CD14-positive monocyte (primary cell): ENCODE results near the gene SDHAF1. TPM values are rescaled to one million over a fixed set of nuclear protein-coding genes. Genes with fewer than 3 reads are reported as not detected.

ENCODE experiments used
- DNase-seq, 3 donors: peaks; one replicate each; pipeline ENCODE4 v3.0.0-alpha.2; 2011 to 2022
- H2AFZ ChIP-seq: 2 replicates; pipeline ENCODE4 v1.6.0; 2012; ENCODE audit warnings: mild to moderate bottlenecking, low read depth, low read length, inconsistent platforms; ENCODE audit not compliant: insufficient read depth, poor library complexity, severe bottlenecking
- H3K27ac ChIP-seq, 2 donors: 1 replicate in 1 of 2; 2 replicates in 1 of 2; pipeline ENCODE4 v1.5.1; 2012 to 2013; ENCODE audit warnings: low read length in 2 of 2, control low read depth in 1 of 2, inconsistent platforms in 1 of 2, low read depth in 1 of 2, mild to moderate bottlenecking in 1 of 2
- H3K27me3 ChIP-seq, 2 donors: one replicate each; pipeline versions ENCODE4 v1.6.0 to v1.6.1; 2011 to 2013; ENCODE audit warnings: low read length in 2 of 2; ENCODE audit not compliant: control insufficient read depth in 2 of 2, insufficient read depth in 2 of 2
- H3K36me3 ChIP-seq, 2 donors: replicated peaks in 1 of 2; 1 replicate in 1 of 2; 2 replicates in 1 of 2; pipeline versions ENCODE4 v1.5.1 to v1.6.1; 2012 to 2013; ENCODE audit warnings: low read length in 2 of 2, control low read depth in 1 of 2, inconsistent platforms in 1 of 2, mild to moderate bottlenecking in 1 of 2; ENCODE audit not compliant: insufficient read depth in 2 of 2, control insufficient read depth in 1 of 2
- H3K4me1 ChIP-seq, 2 donors: 1 replicate in 1 of 2; 2 replicates in 1 of 2; pipeline versions ENCODE4 v1.5.1 to v1.6.1; 2012 to 2013; ENCODE audit warnings: low read length in 2 of 2, control low read depth in 1 of 2, inconsistent platforms in 1 of 2, mild to moderate bottlenecking in 1 of 2, moderate library complexity in 1 of 2; ENCODE audit not compliant: insufficient read depth in 2 of 2, control insufficient read depth in 1 of 2
- H3K4me2 ChIP-seq: replicated peaks from 2 replicates; pipeline ENCODE3; 2012; ENCODE audit warnings: low read length, moderate library complexity, mild to moderate bottlenecking; ENCODE audit not compliant: poor library complexity, severe bottlenecking; ENCODE audit errors: extremely low read depth
- H3K4me3 ChIP-seq, 3 experiments: fragments of 200-600 bp in 1 of 3; sonication (generic) in 1 of 3; replicated peaks in 1 of 3; 1 replicate in 2 of 3; 2 replicates in 1 of 3; pipeline ENCODE4 v1.5.1; 2011 to 2013; ENCODE audit warnings: low read length in 3 of 3, mild to moderate bottlenecking in 3 of 3, control low read depth in 2 of 3, low read depth in 2 of 3, inconsistent platforms in 1 of 3, moderate library complexity in 1 of 3
- H3K79me2 ChIP-seq: 2 replicates; pipeline ENCODE4 v1.6.0; 2012; ENCODE audit warnings: mild to moderate bottlenecking, control low read depth, inconsistent platforms, low read length, moderate library complexity; ENCODE audit not compliant: insufficient read depth
- H3K9ac ChIP-seq: 2 replicates; pipeline ENCODE4 v1.6.0; 2017; ENCODE audit warnings: low read length, mild to moderate bottlenecking; ENCODE audit not compliant: insufficient read depth, poor library complexity, severe bottlenecking
- H3K9me3 ChIP-seq, 2 donors: replicated peaks in 1 of 2; 1 replicate in 1 of 2; 2 replicates in 1 of 2; pipeline versions ENCODE4 v1.5.1 to v1.6.1; 2012 to 2013; ENCODE audit warnings: low read length in 2 of 2, control low read depth in 1 of 2; ENCODE audit not compliant: control insufficient read depth in 1 of 2, insufficient read depth in 1 of 2
- H4K20me1 ChIP-seq: 2 replicates; pipeline ENCODE4 v1.6.0; 2012; ENCODE audit warnings: mild to moderate bottlenecking, low read length, control low read depth, moderate library complexity; ENCODE audit not compliant: insufficient read depth
- H3K27ac Mint-ChIP-seq, 7 donors: one replicate each; pipeline ENCODE4 v1.8.0; 2020; ENCODE audit warnings: mild to moderate bottlenecking in 7 of 7, mixed read lengths in 7 of 7, moderate library complexity in 6 of 7, inconsistent platforms in 2 of 7
- H3K27me3 Mint-ChIP-seq, 3 donors: one replicate each; pipeline ENCODE4 v1.8.0; 2021 to 2022; ENCODE audit warnings: low read depth in 3 of 3, mild to moderate bottlenecking in 3 of 3, mixed read lengths in 3 of 3, moderate library complexity in 3 of 3, inconsistent platforms in 1 of 3
- H3K36me3 Mint-ChIP-seq, 2 donors: one replicate each; pipeline ENCODE4 v1.8.0; 2020; ENCODE audit warnings: mixed read lengths in 2 of 2, inconsistent platforms in 1 of 2, mild to moderate bottlenecking in 1 of 2
- H3K4me1 Mint-ChIP-seq: one replicate; pipeline ENCODE4 v1.8.0; 2020; ENCODE audit warnings: mild to moderate bottlenecking, mixed read lengths
- H3K4me3 Mint-ChIP-seq, 2 donors: one replicate each; pipeline ENCODE4 v1.8.0; 2020; ENCODE audit warnings: mild to moderate bottlenecking in 2 of 2, mixed read lengths in 2 of 2, moderate library complexity in 1 of 2
- H3K9me3 Mint-ChIP-seq, 7 donors: one replicate each; pipeline ENCODE4 v1.8.0; 2020 to 2022; ENCODE audit warnings: mixed read lengths in 7 of 7, mild to moderate bottlenecking in 6 of 7, moderate library complexity in 6 of 7, inconsistent platforms in 2 of 7
- WGBS: methylation state at CpG from one replicate; pipeline ENCODE4 v1.1.5; 2013; ENCODE audit warnings: missing lambda C conversion rate; ENCODE audit not compliant: insufficient coverage; 5-methylcytosine and 5-hydroxymethylcytosine counted together
- intact Hi-C, 2 donors: fragments of 100-400 bp; cut with micrococcal nuclease; formaldehyde crosslinking; loops; one replicate each; pipeline versions ENCODE4 v1.15.0 to v1.15.1; 2023
- polyA plus RNA-seq, 3 donors: library from polyadenylated mRNA; depleted of rRNA in 1 of 3; unstranded in 2 of 3; stranded (reverse) in 1 of 3; fragments of 300-500 nt in 2 of 3; fragments of >200 nt in 1 of 3; fragmentation: Illumina TruSeq in 2 of 3; gene quantifications; 1 replicate in 2 of 3; 2 replicates in 1 of 3; pipeline ENCODE4 v1.2.3, GENCODE V29; 2012 to 2021
- TF ChIP-seq, protein P1 (sequence below): fragments of 200-600 bp; IDR thresholded peaks from one replicate; pipeline ENCODE4 v1.8.0; 2022; ENCODE audit warnings: antibody characterized with exemption, mild to moderate bottlenecking

Gene SDHAF1
- polyA plus RNA-seq, 3 donors: 10.4 to 26.9 (median 19.0) TPM

DNA sequence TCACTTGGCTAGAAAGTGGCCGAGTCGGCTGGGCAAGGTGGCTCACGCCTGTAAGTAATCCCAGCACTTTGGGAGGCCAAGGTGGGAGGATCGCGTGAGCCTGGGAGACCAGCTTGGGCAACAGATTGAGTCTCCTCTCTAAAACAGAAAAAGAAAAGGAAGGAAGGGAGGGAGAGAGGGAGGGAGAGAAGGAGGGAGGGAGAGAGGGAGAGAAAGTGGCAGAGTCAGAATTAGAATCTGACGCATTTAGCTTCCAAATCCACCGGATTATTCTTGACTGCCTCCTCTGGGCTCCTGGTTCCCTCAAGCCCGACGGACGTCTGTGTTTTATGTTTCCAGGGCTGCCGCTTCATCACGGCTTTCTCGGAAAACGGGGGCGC is 36.3 kb upstream of the SDHAF1 start:
- H3K27me3 ChIP-seq: peaks cover 18 to 38% of the 10 kb centered on the region in 2 donors
- H4K20me1 ChIP-seq: no peaks in the 10 kb centered on the region
- H3K36me3 ChIP-seq: no peaks in the 10 kb centered on the region
- H3K27ac ChIP-seq: no peak overlapping the region
- intact Hi-C loops: no loop called here
- no peak overlapping the region for H3K9ac ChIP-seq
- Mint-ChIP-seq H3K27me3 (peaks cover 38 to 57% (median 53%) of the 10 kb centered on the region in 3 donors), H3K9me3 (peaks cover 5 to 23% (median 17%) of the 10 kb centered on the region in 7 donors), H3K4me1 (peaks cover 16% of the 10 kb centered on the region), H3K36me3 (no peaks in the 10 kb centered on the region), H3K4me3 (peak overlapping the region in 1 of 2 donors; percentile 80), H3K27ac (no peak overlapping the region)
- H3K4me3 ChIP-seq: no peak overlapping the region
- no peak for DNase-seq
- H3K9me3 ChIP-seq: peaks cover 4 to 9% of the 10 kb centered on the region in 2 donors
- H2AFZ ChIP-seq: peak overlapping the region; percentile 41
- peaks cover 5 to 15% of the 10 kb centered on the region in 2 donors for H3K4me1 ChIP-seq
- TF ChIP-seq, protein P1, sequence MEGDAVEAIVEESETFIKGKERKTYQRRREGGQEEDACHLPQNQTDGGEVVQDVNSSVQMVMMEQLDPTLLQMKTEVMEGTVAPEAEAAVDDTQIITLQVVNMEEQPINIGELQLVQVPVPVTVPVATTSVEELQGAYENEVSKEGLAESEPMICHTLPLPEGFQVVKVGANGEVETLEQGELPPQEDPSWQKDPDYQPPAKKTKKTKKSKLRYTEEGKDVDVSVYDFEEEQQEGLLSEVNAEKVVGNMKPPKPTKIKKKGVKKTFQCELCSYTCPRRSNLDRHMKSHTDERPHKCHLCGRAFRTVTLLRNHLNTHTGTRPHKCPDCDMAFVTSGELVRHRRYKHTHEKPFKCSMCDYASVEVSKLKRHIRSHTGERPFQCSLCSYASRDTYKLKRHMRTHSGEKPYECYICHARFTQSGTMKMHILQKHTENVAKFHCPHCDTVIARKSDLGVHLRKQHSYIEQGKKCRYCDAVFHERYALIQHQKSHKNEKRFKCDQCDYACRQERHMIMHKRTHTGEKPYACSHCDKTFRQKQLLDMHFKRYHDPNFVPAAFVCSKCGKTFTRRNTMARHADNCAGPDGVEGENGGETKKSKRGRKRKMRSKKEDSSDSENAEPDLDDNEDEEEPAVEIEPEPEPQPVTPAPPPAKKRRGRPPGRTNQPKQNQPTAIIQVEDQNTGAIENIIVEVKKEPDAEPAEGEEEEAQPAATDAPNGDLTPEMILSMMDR: no peak
- H3K79me2 ChIP-seq: no peaks in the 10 kb centered on the region
- peak overlapping the region; percentile 30 for H3K4me2 ChIP-seq
- WGBS: 20% methylated on average over 11 of the region's 15 CpGs

DNA sequence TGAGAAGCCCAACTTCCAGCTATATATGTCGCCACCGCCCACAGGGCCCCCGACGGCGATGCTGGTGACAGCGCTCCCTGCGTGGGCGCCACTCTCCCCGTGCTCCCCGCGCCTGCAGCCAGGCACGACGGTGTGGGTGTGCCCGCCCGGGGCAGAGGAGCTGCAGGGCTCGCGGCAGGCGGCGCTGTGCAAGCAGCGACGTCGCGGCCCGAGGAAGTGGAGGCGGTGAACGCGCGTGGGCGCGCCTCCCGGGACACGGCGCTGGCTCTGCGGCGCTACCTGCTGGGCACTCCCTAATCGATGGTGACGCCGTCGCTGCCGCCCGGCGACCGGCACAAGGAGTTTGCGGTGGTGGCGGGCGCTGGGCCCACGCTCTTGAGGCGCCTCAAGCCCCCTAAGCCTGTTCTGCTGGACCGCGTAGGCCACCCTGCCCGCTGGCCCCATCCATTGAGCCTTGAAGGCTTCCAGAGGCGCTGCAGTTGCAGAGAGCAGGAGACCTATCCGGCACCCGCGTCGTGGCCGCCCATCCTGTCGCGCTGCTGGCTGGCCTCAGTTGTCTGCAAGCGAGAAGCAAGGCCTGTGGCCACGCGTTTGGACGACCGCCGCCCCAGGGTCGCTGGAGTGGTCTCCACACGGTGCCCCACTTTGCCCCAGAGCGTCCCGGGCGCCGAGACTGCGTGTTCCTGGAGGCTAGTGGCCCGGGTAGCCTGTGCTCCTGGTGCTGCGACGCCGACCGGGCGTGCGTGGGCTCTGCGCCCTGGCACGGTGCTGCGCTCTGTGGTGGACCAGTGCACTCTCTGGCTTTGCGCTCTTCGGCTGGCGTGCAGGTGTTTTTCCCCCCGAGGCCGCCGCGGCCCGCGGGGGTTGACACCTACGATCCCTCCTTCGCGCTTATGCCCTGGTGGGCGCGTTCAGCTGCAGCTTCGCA is 35.7 kb upstream of the SDHAF1 start:
- Histone ChIP-seq H3K4me2 (peak overlapping the region; percentile 30), H3K4me1 (peaks cover 0 to 9% of the 10 kb centered on the region in 2 donors), H3K27me3 (peaks cover 18 to 38% of the 10 kb centered on the region in 2 donors), H3K27ac (no peak overlapping the region), H3K4me3 (no peak overlapping the region), H2AFZ (peak overlapping the region; percentile 41), H3K9ac (no peak overlapping the region), H4K20me1 (no peaks in the 10 kb centered on the region), H3K9me3 (peaks cover 4 to 9% of the 10 kb centered on the region in 2 donors), H3K79me2 (no peaks in the 10 kb centered on the region), H3K36me3 (no peaks in the 10 kb centered on the region)
- Mint-ChIP-seq H3K27me3 (peaks cover 39 to 58% (median 53%) of the 10 kb centered on the region in 3 donors), H3K27ac (no peak overlapping the region), H3K4me1 (peaks cover 10% of the 10 kb centered on the region), H3K36me3 (no peaks in the 10 kb centered on the region), H3K9me3 (peaks cover 5 to 23% (median 14%) of the 10 kb centered on the region in 7 donors), H3K4me3 (peak overlapping the region in 1 of 2 donors; percentile 68)
- 14% methylated on average over 97 of the region's 97 CpGs for WGBS
- intact Hi-C loops: no loop called here
- DNase-seq: peak in 2 of 3 donors; percentile 12 to 29
- TF ChIP-seq, protein P1: peak; percentile 29
